Stimulated activated CD8-positive, alpha-beta memory T cell treated with anti-CD3 and anti-CD28 coated beads, Interleukin-7, amount 100 ng/mL, for 48 hours (primary cell): ENCODE results near the gene PPP4R4.
A peak's percentile ranks its signal among the peaks of the same experiment; 100 is the strongest.
"Not testable (repeated sequence)": the region's sequence is repeated elsewhere in the genome, so short reads cannot be mapped to it uniquely, and the experiment has no call there.

Experiments used
- DNase-seq, 2 donors: peaks; one replicate each; pipeline ENCODE4 v3.0.0-alpha.2; 2020; ENCODE audit warnings: low read depth in 1 of 2; ENCODE audit errors: extremely low read depth in 1 of 2

Gene PPP4R4

DNA sequence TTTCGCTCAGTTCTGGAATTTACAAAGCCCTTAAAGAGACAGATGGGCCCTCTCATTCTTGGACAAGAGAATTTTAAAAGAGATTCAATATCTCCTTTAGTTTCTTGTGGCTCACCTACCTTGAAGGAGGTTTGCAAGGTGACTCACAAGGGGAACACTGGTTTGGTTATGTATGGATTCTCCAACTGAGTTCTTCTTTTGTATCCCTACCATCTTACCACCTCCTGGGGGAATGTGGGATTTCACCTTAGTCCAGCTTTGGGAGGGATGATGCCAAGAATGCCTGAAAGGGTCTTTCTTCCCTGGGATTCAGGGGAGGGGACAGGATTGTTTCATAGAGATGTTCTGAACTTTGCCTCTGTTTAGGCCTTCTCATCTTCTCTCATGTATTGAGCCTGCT is 3.7 kb downstream of the PPP4R4 start:
- DNase-seq: no peak

DNA sequence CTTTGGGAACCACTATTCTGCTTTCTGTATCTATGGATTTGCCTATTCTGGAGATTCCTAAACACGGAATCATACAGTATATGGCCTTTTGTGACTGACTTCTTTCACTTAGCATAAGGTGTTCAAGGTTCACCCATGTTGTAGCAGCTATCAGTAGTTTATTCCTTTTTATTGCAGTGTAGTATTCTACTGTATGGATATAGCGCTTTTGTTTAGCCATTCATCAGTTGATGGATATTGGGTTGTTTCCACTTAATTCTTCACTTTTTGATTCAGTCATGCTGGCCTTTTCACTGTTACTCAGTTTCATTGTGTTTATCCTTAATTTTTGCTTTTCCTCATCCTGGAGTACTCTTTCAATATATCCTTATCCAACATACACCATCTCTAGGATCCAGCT is 5.1 kb downstream of the PPP4R4 start:
- no peak for DNase-seq

DNA sequence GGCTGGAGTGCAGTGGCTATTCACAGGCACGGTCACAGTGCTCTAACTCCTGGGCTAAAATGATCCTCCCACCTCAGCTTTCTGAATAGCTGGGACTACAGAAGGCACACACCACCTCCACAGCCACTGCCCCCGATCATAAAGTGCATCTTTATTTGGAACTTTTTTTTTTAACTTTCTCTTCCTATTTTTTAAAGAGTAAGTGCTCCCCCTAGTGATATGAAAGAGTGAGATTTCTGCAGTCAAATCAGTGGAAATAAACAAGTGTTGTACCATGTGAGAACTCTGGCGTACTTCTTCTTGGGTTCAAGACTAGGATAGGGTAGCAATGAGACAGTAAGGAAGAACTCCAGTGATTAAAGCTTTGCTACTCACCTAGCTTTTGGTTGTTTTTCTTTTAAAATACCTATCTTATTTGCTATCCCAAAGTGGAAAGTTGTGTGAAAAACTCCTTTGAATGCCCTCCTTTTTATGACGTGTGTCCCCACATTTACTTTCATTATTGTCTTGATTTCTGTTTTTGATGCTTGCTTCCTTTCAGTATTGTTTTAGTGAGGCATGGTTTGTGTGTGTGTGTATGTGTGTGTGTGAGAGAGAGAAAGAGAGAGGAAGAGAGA is 6.6 kb downstream of the PPP4R4 start:
- DNase-seq: no peak

DNA sequence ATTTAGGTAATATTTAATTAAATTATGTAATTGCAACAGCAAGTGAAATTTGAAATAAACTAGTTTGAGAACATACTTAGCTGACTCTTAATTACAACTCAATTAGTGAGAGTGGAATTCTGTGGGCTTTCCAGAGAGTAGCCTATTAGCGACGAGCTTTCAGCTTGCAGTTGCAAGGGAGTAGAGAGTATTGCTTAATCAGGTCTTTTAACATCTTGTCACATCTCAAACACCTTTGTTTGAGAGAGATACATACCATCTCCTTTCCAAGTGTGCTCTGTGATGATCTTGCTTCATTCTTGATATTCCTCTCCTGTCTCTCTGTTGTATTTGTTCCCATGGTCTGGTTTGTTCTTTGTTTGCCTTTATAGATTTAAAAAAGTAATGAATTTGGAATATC is 7.7 kb downstream of the PPP4R4 start:
- no peak for DNase-seq

DNA sequence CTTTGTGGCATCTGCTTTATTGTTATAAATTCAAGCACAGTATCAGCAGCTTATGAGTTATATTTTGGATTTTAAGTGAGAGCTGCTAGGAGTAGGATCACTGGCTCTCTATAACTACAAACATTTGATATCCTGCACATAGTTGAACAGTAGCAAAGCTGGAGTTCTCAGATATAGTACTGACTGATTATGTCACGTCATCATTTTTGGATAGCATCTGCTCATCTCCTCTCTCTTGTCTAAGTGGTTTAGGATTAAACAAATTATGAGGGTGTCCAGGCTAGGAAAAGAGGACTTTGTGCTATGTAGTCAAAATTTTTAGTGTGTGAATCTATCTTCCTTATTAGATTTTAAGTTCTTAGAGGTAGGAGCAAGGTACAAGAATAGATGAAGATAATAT is 18.4 kb downstream of the PPP4R4 start:
- DNase-seq: no peak

DNA sequence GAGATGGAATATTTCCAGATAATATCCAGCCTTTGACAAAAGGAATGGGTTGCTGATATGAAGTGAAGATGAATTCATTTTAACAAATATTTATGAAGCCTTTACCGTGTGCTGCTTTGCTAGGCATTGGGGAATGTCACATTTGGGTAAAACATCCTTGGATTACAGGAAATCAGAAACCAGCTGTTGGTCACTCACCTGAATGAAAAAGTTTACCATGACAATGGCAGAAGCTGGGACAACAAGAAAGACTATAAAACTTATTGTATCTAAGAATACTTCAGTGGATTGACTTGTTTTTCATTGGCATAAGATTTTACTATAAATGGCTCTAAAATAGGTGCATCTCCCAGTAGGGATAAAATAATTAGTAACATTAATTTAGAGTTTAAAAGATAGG is 19.7 kb downstream of the PPP4R4 start:
- no peak for DNase-seq

DNA sequence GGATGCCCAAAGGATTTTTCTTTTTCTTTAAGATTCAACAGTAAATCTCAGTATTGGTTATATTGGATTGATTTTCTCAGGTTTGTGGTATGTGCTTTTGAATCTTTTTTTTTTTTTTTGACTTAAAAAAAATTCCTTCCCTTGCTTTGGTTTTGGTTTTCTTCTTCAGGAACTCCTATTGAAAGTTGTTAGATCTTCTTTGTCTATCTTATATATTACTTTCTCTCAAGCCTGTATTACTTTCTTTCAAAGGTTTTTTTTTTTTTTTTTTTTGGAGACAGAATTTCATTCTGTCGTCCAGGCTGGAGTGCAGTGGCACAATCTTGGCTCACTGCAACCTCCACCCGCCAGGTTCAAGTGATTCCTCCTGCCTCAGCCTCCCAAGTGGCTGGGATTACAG is 21.9 kb downstream of the PPP4R4 start:
- DNase-seq: no peak

DNA sequence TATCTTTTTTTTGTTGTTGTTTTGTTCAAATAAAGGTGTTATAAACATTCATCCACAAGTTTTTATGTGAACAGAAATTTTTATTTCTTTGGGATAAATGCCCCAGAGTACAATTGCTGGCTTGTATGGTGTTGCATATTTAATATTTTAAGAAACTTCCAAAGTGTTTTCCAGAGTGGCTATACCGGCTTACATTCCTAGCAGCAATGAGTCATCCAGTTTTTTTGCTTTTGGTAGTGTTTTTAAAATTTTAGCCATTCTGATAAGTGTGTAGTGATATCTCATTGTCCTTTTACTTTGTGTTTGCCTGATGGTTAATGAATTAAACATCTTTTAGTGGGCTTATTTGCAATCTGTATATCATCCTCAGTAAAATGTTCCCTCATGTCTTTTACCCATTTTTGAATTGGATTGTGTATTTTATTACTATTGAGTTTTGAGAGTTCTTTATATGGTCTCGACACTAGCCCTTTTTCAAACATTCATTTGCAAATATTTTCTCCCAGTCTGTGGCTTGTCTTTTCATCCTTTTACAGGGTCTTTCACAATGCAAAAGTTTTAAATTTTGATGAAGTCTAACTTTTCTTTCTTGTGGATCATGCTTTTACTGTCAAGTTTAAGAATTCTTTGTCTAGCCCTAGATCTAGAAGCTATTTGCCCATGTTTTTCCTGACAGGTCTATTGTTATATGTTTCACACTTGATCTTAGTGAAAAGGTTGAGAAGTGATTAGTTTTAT is 29.5 kb downstream of the PPP4R4 start:
- DNase-seq: no peak

DNA sequence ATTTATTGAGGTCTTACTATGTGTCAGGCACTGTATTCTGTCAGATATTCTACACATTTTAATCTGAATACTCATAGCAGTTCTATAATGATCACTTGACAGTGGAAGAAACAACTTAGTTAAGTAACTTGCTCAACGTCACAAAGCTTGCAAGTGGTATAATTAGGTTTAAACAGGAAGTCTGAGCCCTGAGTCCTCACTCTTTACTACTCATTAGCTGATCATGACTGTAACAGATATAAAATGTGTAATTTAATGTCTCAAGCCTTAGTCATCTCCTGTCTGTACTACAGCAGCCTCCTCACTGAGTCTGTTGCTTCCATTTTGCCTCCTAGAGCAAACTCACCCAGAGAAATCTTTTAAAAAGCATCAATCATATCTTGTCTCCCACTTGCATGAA is 38.9 kb downstream of the PPP4R4 start:
- no peak for DNase-seq

DNA sequence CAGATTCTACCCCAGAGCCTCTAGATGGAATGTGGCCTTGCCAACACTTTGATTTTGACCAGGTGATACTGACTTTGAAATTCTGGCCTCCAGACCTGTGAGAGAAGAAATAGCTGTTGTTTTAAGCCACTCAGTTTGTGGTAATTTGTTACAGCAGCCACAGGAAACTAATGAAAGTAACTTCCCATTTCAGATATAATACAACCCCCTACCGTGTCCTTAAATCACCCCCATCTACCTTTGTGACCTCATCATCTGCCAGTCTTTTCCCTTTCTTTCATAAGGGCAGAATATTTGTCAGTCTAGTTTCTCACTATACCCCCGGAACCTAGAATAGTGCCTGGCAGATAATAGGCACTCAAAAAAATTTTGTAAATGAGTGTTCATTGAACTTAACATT is 39.6 kb downstream of the PPP4R4 start:
- DNase-seq: no peak

DNA sequence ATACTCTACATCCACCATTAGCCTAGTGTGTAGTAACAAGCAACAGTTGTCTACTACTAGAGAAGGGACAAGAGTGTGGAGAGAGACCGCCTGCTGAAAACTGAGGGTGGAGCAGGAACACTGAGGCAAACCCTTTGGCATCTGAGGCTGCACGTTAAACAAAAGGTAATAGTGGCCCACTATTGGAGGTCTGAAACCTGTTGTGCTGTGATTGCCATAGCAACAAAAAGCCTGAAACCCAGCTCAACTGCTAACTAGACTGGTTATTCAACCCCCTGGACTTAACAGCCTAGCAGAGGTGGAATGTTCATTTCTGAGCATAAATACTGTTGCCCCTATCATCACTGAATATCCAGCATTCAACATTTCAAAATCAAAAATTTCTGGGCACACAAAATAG is 43.0 kb downstream of the PPP4R4 start:
- no peak for DNase-seq

DNA sequence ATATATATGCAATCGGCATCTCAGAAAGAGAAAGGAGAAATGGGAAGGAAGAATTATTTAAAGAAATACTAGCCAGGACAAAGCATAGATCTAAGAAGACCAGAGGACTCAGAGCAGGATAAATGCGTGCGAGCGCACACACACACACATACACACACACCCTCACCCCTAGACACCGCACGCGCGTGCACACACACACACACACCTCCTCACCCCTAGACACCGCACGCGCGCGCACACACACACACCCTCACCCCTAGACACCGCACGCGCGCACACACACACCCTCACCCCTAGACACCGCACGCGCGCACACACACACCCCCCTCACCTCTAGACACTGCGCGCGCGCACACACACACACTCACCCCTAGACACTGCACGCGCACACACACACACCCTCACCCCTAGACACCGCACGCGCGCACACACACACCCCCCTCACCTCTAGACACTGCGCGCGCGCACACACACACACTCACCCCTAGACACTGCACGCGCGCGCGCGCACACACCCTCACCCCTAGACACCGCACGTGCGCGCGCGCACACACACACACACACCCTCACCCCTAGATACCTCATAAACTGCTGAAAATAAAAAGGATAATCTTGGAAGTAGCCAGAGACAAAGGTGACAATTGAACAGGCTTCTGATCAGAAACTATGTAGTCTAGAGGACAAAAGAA is 44.2 kb downstream of the PPP4R4 start:
- not testable (repeated sequence) for DNase-seq

DNA sequence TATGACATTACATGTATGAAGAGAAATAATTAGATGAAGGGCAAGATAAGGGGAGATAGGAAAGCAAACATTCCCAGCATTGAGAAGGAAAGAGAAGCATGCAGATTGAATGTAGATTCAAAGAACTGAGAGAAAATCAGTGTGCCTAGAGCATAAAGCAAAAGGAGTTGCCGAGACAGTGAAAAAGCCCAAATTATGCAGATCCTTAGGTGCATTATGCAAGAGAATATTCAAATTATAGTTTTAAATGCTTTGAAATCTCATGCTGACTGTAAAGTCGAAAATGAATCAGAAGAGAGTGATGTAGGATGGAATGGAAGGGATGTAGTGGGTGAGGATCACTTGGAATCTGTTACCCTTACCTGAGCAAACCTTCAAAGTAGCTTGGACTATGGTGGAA is 49.9 kb downstream of the PPP4R4 start:
- no peak for DNase-seq

DNA sequence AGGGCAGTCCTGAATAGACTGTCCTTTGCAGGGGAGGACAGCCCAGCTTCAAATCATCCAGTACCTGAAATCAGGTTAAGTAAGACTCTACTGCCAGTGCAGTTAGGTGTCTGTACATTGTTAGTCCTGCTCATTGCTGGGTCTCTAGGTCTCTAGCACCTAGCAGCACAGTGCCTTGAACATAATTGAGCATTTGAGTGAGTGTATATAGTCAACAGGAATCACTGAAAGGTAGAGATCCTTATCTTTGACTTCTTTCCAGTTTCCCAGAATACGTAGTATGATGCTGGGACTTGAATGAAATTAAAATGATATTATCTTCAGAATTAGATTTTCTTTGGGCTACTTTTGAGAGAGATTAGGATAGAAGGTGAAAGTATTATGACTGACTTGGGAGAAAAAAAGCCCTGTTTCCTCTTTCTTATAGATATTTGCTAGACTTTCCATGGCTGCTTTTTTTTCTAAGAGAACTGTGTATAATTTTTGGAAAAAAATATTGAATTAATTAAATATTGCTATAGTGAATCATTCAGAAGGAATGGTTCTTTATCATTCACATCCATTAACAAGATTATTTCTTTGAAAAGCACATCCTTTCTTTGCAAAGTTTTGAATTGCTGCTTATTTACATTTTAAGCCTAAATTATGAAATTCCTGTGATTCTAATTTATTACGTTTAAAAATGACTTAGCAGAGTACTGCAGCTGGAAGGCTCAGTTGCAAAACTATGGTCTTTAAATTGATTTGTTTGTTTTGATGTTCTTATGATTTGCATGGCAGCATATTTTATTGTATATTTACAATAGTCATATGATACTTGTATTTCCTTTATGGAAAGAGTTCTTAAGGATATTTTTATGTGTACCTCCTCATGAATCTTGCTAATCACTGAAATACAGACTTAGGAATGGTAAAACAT is 51.6 kb downstream of the PPP4R4 start:
- DNase-seq: no peak

DNA sequence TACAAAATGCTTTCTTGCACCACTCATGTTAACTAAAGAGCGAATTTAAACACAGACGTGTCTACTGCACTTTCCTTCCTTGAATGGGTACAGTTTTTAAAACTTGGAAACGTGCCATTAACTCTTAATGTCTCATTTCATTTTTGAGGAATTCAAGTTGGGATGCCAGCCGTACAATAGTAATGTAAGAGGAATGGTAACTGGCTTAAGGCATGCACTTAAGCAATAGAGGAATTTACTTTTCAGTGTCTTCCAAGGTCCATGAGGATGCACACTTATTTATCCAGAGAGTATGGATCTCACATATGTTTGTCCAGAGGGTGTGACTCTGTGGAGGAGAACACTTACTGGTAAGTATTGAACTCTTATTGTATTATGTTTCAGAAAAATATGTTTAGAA is 52.9 kb downstream of the PPP4R4 start:
- DNase-seq: no peak

DNA sequence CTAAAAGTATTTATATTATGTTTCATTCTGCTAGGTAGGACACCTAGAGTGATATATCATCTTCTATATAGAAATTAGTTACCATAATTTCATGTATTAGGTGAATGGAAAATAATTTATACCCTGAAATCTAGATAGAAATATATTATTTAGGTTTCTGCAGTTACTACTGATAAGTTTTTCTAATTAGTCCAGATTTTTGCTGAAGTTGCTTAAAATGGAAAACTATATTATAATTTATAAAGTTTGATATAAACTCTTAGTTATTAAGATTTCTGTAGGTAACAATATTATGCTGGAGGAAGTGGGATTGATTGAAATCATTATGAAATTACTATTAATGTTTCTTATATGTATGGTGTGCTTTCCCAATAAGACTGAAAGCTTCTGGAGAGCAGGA is 62.9 kb downstream of the PPP4R4 start:
- no peak for DNase-seq

DNA sequence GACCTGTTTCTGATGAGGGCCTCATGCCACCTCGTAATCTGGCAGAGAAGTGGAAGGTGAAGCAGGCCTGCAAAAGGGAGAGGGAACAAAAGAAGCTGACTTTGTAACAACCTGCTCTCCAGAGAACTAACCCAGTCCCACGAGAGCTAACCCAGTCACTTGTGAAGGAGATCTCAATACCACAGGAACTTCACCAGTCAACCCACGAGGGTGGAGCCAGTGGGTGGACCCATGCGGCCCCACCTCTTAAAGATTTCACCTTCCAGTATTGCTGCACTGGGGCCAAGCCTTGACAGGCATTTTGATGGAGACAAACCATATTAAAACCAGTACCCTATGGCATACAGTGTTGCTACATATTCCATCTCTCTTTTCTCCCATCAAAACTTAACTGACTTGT is 63.9 kb downstream of the PPP4R4 start:
- peak in 1 of 2 donors; percentile 1 for DNase-seq

DNA sequence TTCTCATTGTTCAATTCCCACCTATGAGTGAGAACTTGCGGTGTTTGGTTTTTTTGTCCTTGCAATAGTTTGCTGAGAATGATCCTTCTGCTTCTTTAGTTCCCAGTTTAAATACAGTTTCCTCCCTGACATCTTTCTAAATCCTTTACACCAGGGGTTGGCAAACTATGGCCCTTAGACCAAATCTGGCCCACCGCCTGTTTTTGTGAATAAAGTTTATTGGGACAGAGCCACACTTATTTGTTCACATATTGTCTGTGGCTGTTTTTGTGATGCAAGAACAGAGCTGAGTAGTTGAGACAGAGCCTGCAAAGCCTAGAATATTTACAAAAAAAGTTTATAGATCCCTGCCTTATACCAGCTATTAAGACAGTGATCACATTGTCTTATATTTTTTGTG is 65.3 kb downstream of the PPP4R4 start:
- DNase-seq: no peak

DNA sequence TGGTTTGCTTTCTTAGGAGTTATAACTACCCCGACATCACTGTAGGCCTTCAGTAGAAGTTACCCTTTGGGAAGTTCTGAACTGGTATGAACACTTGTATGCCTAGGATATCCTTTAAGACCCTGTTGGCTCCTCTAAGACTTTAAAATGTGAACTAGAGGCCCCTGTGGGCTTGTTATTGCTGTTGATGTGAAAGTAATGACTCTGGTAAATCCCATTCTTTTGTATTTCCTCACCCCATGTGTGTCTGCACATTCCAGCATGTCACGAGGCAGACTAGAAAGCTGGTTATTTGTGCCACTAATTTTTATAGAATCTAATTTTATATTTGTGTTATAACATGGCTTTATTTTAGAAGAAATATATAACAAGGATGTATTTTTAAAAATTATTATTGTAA is 70.1 kb downstream of the PPP4R4 start:
- DNase-seq: no peak

DNA sequence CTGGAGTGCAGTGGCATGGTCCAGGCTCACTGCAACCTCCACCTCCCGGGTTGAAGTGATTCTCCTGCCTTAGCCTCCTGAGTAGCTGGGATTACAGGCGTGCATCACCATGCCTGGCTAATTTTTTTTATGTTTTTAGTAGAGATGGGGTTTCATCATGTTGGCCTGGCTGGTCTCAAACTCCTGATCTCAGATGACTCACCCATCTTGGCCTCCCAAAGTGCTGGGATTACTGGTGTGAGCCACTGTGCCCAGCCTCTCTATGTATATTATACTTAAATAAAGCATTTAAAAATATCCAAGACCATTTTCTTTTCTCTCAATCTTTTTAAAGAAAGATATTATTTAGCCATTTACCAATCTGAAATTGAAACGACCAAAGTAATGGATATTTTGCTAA is 90.1 kb downstream of the PPP4R4 start:
- not testable (repeated sequence) for DNase-seq

DNA sequence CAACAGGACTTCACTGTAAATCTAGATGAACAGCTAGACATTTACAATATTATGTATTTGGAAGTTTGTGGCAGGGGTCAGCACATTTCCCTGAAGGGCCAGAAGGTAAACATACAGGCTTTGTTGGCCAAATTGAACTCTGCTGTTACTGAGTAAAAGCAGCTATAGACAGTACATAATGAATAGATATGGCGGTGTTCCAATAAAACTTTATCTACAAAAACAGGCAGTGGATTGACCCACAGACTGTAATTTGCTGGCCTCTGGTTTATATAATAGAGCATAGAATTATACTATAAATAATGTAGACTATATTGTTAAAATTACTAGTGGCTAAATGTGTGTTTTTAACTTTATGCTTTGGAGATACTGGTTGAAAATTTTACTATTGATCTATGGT is 93.2 kb downstream of the PPP4R4 start:
- no peak for DNase-seq
